ENCODE data around the gene KYAT1.

KYAT1 gene

DNA sequence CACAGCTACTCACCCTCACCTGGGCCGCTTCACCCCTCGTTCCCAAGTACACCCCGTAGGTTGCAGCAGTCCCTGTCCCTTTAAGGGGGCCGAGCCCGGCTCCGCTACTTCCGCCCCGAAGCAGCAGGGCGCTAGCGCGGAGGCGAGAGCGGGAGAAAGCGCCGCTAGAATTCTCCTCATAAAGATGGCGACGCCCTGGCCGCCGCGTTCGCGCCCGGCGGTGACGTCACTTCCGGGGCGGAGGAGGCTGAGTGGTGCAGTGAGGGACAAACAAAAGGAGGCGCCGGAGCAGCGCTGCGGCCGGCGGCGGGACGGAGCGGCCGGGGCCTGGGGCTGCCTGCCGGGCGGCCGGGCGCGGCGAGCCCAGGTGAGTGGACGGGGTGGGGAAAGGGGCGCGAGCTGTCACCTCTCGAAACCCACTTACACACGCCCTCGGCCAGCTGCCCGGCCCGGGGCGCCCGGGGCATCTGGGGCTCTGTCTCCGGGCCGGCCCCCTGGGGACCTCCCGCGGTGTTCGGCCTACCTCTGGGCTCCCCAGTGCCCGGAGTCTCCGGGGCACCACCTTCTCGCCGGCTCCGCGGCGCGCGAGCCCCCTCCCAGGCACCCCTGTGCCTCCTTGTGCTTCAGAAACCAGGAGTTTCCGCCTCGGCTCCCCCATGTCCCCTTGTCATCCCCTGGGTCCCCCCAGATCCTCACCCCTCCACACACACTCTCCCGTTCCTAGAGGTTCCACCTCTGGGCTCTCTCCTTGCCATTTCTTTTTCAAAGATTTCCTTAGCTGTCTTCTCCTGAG is at the start of gene KYAT1, which contains the start of gene LRRC8A:
KYAT1 (minus strand) TSS at position 67 of the 793 bp plus-strand sequence. CDS start 36,545 bp downstream, outside the sequence.
LRRC8A (plus strand) TSS at position 250 of the 793 bp plus-strand sequence. CDS start 25,032 bp downstream, outside the sequence.
- Histone ChIP-seq H3K36me3 (ENCODE audit: insufficient read depth, low read length) (peaks cover 10% of the 10 kb centered on the region; the same call in 1 of the 2 replicates), H3F3A (ENCODE audit: insufficient read depth, low read length) (no peaks in the 10 kb centered on the region), H3K4me1 (ENCODE audit: insufficient read depth, low read length, severe bottlenecking) (peaks cover 28% of the 10 kb centered on the region), H3K9me2 (ENCODE audit: low read depth, low read length) (no peaks in the 10 kb centered on the region), H2AFZ (ENCODE audit: low read length) (no peak within 1 kb of the TSS; the same call in 1 of the 2 replicates), H3K79me2 (ENCODE audit: insufficient read depth, low read length) (peaks cover 16% of the 10 kb centered on the region), H3K27ac (ENCODE audit: low read depth, low read length, poor library complexity, severe bottlenecking) (peak within 1 kb of the TSS; percentile 88), H3K9ac (ENCODE audit: low read length) (peak within 1 kb of the TSS; percentile 99), H3K4me3 (ENCODE audit: low read depth, low read length, poor library complexity, severe bottlenecking) (peak within 1 kb of the TSS; percentile 100), H4K20me1 (ENCODE audit: insufficient read depth, low read length) (no peaks in the 10 kb centered on the region), H3K27me3 (ENCODE audit: insufficient read depth, low read length) (no peaks in the 10 kb centered on the region), H3K4me2 (ENCODE audit: low read length) (peak within 1 kb of the TSS; percentile 93), H3K9me3 (ENCODE audit: low read length) (no peaks in the 10 kb centered on the region)
- TF ChIP-seq EZH2 (IDR thresholded peaks at IDR 0.05; ENCODE audit: borderline replicate concordance, low read length) = no peak
- TF ChIP-seq, protein P1, sequence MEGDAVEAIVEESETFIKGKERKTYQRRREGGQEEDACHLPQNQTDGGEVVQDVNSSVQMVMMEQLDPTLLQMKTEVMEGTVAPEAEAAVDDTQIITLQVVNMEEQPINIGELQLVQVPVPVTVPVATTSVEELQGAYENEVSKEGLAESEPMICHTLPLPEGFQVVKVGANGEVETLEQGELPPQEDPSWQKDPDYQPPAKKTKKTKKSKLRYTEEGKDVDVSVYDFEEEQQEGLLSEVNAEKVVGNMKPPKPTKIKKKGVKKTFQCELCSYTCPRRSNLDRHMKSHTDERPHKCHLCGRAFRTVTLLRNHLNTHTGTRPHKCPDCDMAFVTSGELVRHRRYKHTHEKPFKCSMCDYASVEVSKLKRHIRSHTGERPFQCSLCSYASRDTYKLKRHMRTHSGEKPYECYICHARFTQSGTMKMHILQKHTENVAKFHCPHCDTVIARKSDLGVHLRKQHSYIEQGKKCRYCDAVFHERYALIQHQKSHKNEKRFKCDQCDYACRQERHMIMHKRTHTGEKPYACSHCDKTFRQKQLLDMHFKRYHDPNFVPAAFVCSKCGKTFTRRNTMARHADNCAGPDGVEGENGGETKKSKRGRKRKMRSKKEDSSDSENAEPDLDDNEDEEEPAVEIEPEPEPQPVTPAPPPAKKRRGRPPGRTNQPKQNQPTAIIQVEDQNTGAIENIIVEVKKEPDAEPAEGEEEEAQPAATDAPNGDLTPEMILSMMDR (IDR thresholded peaks at IDR 0.05; ENCODE audit: low read length) = no peak

DNA sequence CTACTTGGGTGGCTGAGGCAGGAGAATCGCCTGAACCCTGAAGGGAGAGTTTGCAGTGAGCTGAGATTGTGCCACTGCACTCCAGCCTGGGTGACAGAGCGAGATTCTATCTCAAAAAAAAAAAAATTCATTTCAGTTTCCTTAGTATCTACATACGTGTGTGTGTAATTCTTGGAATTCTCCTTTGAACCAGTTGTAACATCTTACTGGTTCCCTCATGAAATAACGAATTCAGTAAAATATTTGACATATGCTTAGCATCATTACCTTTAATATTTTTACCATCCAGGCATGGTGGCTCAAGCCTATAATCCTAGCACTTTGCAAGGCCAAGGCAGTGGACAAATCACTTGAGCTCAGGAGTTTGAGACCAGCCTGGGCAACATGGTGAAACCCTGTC is 47.8 kb upstream of the KYAT1 start:
- Histone ChIP-seq H3K36me3 (ENCODE audit: insufficient read depth, low read length) (no peaks in the 10 kb centered on the region), H3K4me1 (ENCODE audit: insufficient read depth, low read length, severe bottlenecking) (peaks cover 3% of the 10 kb centered on the region), H3K4me3 (ENCODE audit: low read depth, low read length, poor library complexity, severe bottlenecking) (no peak overlapping the region), H3K9me2 (ENCODE audit: low read depth, low read length) (no peaks in the 10 kb centered on the region), H3K9me3 (ENCODE audit: low read length) (no peaks in the 10 kb centered on the region), H3K79me2 (ENCODE audit: insufficient read depth, low read length) (no peaks in the 10 kb centered on the region), H3K27ac (ENCODE audit: low read depth, low read length, poor library complexity, severe bottlenecking) (no peak overlapping the region), H2AFZ (ENCODE audit: low read length) (no peak overlapping the region), H3K9ac (ENCODE audit: low read length) (no peak overlapping the region), H3F3A (ENCODE audit: insufficient read depth, low read length) (no peaks in the 10 kb centered on the region), H3K27me3 (ENCODE audit: insufficient read depth, low read length) (no peaks in the 10 kb centered on the region), H4K20me1 (ENCODE audit: insufficient read depth, low read length) (no peaks in the 10 kb centered on the region), H3K4me2 (ENCODE audit: low read length) (no peak overlapping the region)
- TF ChIP-seq, protein P1 (IDR thresholded peaks at IDR 0.05; ENCODE audit: low read length) = no peak
- TF ChIP-seq EZH2 (IDR thresholded peaks at IDR 0.05; ENCODE audit: borderline replicate concordance, low read length) = no peak

DNA sequence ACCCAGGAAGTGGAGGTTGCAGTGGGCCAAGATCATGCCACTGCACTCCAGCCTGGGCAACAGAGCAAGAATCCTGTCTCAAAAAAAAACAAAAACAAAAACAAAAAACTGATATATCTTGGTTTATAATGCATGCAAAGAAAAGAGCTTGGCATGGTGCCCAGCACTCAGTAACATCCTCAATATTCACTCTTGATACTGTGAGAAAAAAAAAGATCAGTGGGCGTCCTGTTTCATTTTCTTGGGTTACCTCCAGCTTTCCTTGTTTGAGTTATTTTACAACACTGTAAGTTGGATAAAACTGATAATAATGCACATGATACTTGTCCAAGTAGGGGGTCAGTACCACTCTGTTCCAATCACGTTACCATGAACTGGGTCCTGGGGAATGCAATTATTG is 46.9 kb upstream of the KYAT1 start:
- H3K27ac ChIP-seq (ENCODE audit: low read depth, low read length, poor library complexity, severe bottlenecking) = no peak overlapping the region
- TF ChIP-seq, protein P1 (IDR thresholded peaks at IDR 0.05; ENCODE audit: low read length) = no peak
- TF ChIP-seq EZH2 (IDR thresholded peaks at IDR 0.05; ENCODE audit: borderline replicate concordance, low read length) = no peak

More for the DNA sequence above, 46.9 kb upstream of the KYAT1 start:
- Histone ChIP-seq H3K4me1 (ENCODE audit: insufficient read depth, low read length, severe bottlenecking) (peaks cover 3% of the 10 kb centered on the region), H3F3A (ENCODE audit: insufficient read depth, low read length) (no peaks in the 10 kb centered on the region), H3K4me2 (ENCODE audit: low read length) (no peak overlapping the region), H3K9ac (ENCODE audit: low read length) (no peak overlapping the region), H2AFZ (ENCODE audit: low read length) (no peak overlapping the region), H3K9me3 (ENCODE audit: low read length) (no peaks in the 10 kb centered on the region), H4K20me1 (ENCODE audit: insufficient read depth, low read length) (no peaks in the 10 kb centered on the region), H3K4me3 (ENCODE audit: low read depth, low read length, poor library complexity, severe bottlenecking) (no peak overlapping the region), H3K9me2 (ENCODE audit: low read depth, low read length) (no peaks in the 10 kb centered on the region), H3K36me3 (ENCODE audit: insufficient read depth, low read length) (no peaks in the 10 kb centered on the region), H3K79me2 (ENCODE audit: insufficient read depth, low read length) (no peaks in the 10 kb centered on the region), H3K27me3 (ENCODE audit: insufficient read depth, low read length) (no peaks in the 10 kb centered on the region)
